OCI-LY7 (cell line): ENCODE data around the gene KCNIP4. TPM values are rescaled to one million over a fixed set of nuclear protein-coding genes. Genes with fewer than 3 reads are reported as not detected.

Experiments used
- BruUV-seq: library from RNA; stranded (reverse); fragments of 400-500 nt; replicated peaks from 2 replicates; lab custom pipeline; 2021; lab: Mats Ljungman, UMichigan
- CTCF ChIA-PET: fragments of 300-600 bp; sonication (Branson Sonifier 250); formaldehyde crosslinking; loops from one replicate; lab custom pipeline; 2022; ENCODE audit warnings: antibody characterized with exemption; ENCODE audit not compliant: unreplicated experiment; lab: Charles Lee
- POLR2A ChIA-PET: fragments of 300-600 bp; sonication (Branson Sonifier 250); formaldehyde crosslinking; loops from one replicate; lab custom pipeline; 2022; ENCODE audit warnings: antibody characterized with exemption; lab: Charles Lee
- DNase-seq: peaks from one replicate; pipeline ENCODE4 v3.0.0-alpha.2; 2015; ENCODE audit warnings: low spot score
- H2AFZ ChIP-seq: fragments of 200-600 bp; sonication (generic), shearing (Covaris generic); 2 replicates; pipeline ENCODE4 v1.6.1; 2014; ENCODE audit warnings: mild to moderate bottlenecking, antibody characterized with exemption, low read length, moderate library complexity
- H3K27ac ChIP-seq: fragments of 200-600 bp; sonication (generic); 2 replicates; pipeline ENCODE4 v1.5.1; 2014; ENCODE audit warnings: mixed run types, low read depth, mild to moderate bottlenecking, moderate library complexity, low read length, inconsistent platforms; ENCODE audit not compliant: poor library complexity, severe bottlenecking
- H3K36me3 ChIP-seq: fragments of 200-600 bp; sonication (generic); 2 replicates; pipeline ENCODE4 v1.6.1; 2014; ENCODE audit warnings: mild to moderate bottlenecking, antibody characterized with exemption, low read length, moderate library complexity, mixed read lengths; ENCODE audit not compliant: insufficient read depth
- H3K4me1 ChIP-seq: fragments of 200-600 bp; sonication (generic); 2 replicates; pipeline ENCODE4 v1.5.1; 2014; ENCODE audit warnings: mild to moderate bottlenecking, low read length; ENCODE audit not compliant: insufficient read depth, poor library complexity, severe bottlenecking
- H3K4me2 ChIP-seq: fragments of 200-600 bp; sonication (generic); 2 replicates; pipeline ENCODE4 v1.6.1; 2014; ENCODE audit warnings: mild to moderate bottlenecking, low read length
- H3K4me3 ChIP-seq: fragments of 200-600 bp; sonication (generic); 2 replicates; pipeline ENCODE4 v1.5.1; 2014; ENCODE audit warnings: mild to moderate bottlenecking, low read depth, low read length; ENCODE audit not compliant: poor library complexity, severe bottlenecking
- H3K79me2 ChIP-seq: fragments of 200-600 bp; sonication (generic); 2 replicates; pipeline ENCODE4 v1.6.1; 2016; ENCODE audit warnings: low read depth, mild to moderate bottlenecking, low read length, moderate library complexity, mixed read lengths; ENCODE audit not compliant: insufficient read depth
- H3K9me2 ChIP-seq: fragments of 200-600 bp; sonication (generic); 2 replicates; pipeline ENCODE4 v1.6.1; 2016; ENCODE audit warnings: mild to moderate bottlenecking, low read length, mixed read lengths; ENCODE audit not compliant: insufficient read depth
- H3K9me3 ChIP-seq: fragments of 200-600 bp; sonication (generic); 2 replicates; pipeline ENCODE4 v1.6.1; 2014; ENCODE audit warnings: mild to moderate bottlenecking, mixed run types, low read length, mixed read lengths
- H4K20me1 ChIP-seq: fragments of 200-600 bp; sonication (generic); 2 replicates; pipeline ENCODE4 v1.6.1; 2014; ENCODE audit warnings: mild to moderate bottlenecking, antibody characterized with exemption, low read length, moderate library complexity, mixed read lengths; ENCODE audit not compliant: insufficient read depth
- CTCF ChIP-seq: fragments of 200-600 bp; sonication (generic); conservative IDR thresholded peaks from 2 replicates; pipeline ENCODE4 v1.5.1; 2014; ENCODE audit warnings: mild to moderate bottlenecking, antibody characterized with exemption, low read length, moderate library complexity, mixed read lengths
- EZH2phosphoT487 ChIP-seq: fragments of 200-600 bp; sonication (generic); IDR thresholded peaks from 2 replicates; pipeline ENCODE4 v1.6.1; 2018; ENCODE audit warnings: low read depth, borderline replicate concordance, mild to moderate bottlenecking, mixed run types, antibody characterized with exemption, low read length, moderate library complexity, mixed read lengths
- intact Hi-C: fragments of 100-400 bp; cut with micrococcal nuclease; formaldehyde crosslinking; loops from one replicate; pipeline ENCODE4 v1.10.0; 2022; ENCODE audit not compliant: unreplicated experiment
- total RNA-seq, 2 experiments: library from RNA; depleted of rRNA in 1 of 2; stranded (reverse); fragments of >200 nt in 1 of 2; shearing (Covaris generic) in 1 of 2; gene quantifications; 2 replicates each; pipeline ENCODE4 v1.2.3, GENCODE V29; 2014 to 2022

KCNIP4 gene
- total RNA-seq, 2 experiments from 2014 or later: not detected

DNA sequence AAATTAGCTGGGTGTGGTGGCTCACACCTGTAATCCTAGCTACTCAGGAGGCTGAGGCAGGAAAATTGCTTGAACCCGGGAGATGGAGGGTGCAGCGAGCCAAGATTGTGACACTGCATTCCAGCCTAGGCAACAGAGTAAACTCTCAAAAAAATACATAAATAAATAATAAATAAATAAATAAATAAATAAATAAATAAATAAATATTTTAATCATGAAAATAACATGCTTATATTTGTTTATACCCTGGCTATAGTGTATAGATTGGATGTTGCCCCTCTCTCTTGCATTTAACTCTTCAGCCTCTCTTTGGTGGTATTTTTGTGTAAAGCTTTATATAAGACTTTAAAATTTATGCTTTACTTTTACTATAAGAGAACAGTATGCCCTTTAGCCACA lies 51.8 kb downstream of the KCNIP4 start:
- H3K79me2 ChIP-seq: no peaks in the 10 kb centered on the region
- H3K4me2 ChIP-seq: no peak overlapping the region
- ChIA-PET POLR2A (interaction anchor here (0.5 to 0.6 kb wide), 2 partner anchors 75 to 597 kb away, joined by 3 read pairs; no protein-coding TSS in a partner anchor), CTCF (no interaction called here)
- H2AFZ ChIP-seq: no peak overlapping the region
- no peaks in the 10 kb centered on the region for H4K20me1 ChIP-seq
- BruUV-seq: no TSS peak
- no peaks in the 10 kb centered on the region for H3K36me3 ChIP-seq
- no peak overlapping the region for H3K27ac ChIP-seq
- no peak overlapping the region for H3K4me3 ChIP-seq
- intact Hi-C loops: no loop called here
- DNase-seq: no peak
- no peaks in the 10 kb centered on the region for H3K4me1 ChIP-seq
- no peaks in the 10 kb centered on the region for H3K9me2 ChIP-seq
- no peaks in the 10 kb centered on the region for H3K9me3 ChIP-seq
- TF ChIP-seq EZH2phosphoT487 (no peak), CTCF (no peak)

- H3K4me2 ChIP-seq: no peak overlapping the region
- ChIA-PET POLR2A (no interaction called here), CTCF (no interaction called here)
- no peak overlapping the region for H3K27ac ChIP-seq
- no peak overlapping the region for H3K4me3 ChIP-seq
- no peaks in the 10 kb centered on the region for H3K79me2 ChIP-seq
- no peaks in the 10 kb centered on the region for H3K4me1 ChIP-seq
- BruUV-seq: no TSS peak
- DNase-seq: no peak
- no peaks in the 10 kb centered on the region for H4K20me1 ChIP-seq
- H3K9me2 ChIP-seq: no peaks in the 10 kb centered on the region
- no peaks in the 10 kb centered on the region for H3K36me3 ChIP-seq
- H3K9me3 ChIP-seq: no peaks in the 10 kb centered on the region
- TF ChIP-seq CTCF (no peak), EZH2phosphoT487 (no peak)
- H2AFZ ChIP-seq: no peak overlapping the region
- intact Hi-C loops: no loop called here
These were observed 55.4 kb downstream of the KCNIP4 start for GRCh38 chr4:21893136-21893535.

GRCh38 chr4:21890231-21890630 lies 58.3 kb downstream of the KCNIP4 start:
- Histone ChIP-seq H3K9me2 (no peaks in the 10 kb centered on the region), H3K4me2 (no peak overlapping the region), H3K79me2 (no peaks in the 10 kb centered on the region), H3K4me3 (no peak overlapping the region), H4K20me1 (no peaks in the 10 kb centered on the region), H3K9me3 (no peaks in the 10 kb centered on the region), H2AFZ (no peak overlapping the region), H3K36me3 (no peaks in the 10 kb centered on the region), H3K27ac (no peak overlapping the region), H3K4me1 (no peaks in the 10 kb centered on the region)
- DNase-seq: no peak
- no peak for TF ChIP-seq EZH2phosphoT487
- TF ChIP-seq CTCF: no peak
- ChIA-PET POLR2A (interaction anchor here (0.6 kb wide), 2 partner anchors 1195 to 2000 kb away, joined by 3 read pairs; partner anchors contain the start of gene PPARGC1A), CTCF (no interaction called here)
- intact Hi-C loops: no loop called here
- no TSS peak for BruUV-seq
